Naive thymus-derived CD4-positive, alpha-beta T cell (primary cell): ENCODE results near the gene COL9A3. TPM values are rescaled to one million over a fixed set of nuclear protein-coding genes. Genes with fewer than 3 reads are reported as not detected.
A peak's percentile ranks its signal among the peaks of the same experiment; 100 is the strongest.

Experiments used
- ATAC-seq: fragments of 150-1000 bp; cut with Tn5 transposase; 2 replicates; pipeline ENCODE4 v1.10.0; 2021; ENCODE audit warnings: mild to moderate bottlenecking, moderate library complexity
- CTCF ChIA-PET: fragments of 350-600 bp; sonication (Branson Sonifier 250); formaldehyde crosslinking; loops from one replicate; lab custom pipeline; 2021; ENCODE audit warnings: antibody characterized with exemption; lab: Charles Lee
- POLR2A ChIA-PET: fragments of 350-600 bp; sonication (Branson Sonifier 250); formaldehyde crosslinking; loops from one replicate; lab custom pipeline; 2021; ENCODE audit warnings: antibody characterized with exemption, inconsistent platforms; lab: Charles Lee
- DNase-seq, 9 donors: peaks; one replicate each; pipeline versions ENCODE4 v3.0.0 to v3.0.0-alpha.2; 2020 to 2022; ENCODE audit warnings: mixed read lengths in 1 of 9
- H3K27ac ChIP-seq: one replicate; pipeline ENCODE4 v1.7.0; 2013; ENCODE audit warnings: mild to moderate bottlenecking, low read depth, low read length, moderate library complexity
- H3K27me3 ChIP-seq, 2 donors: one replicate each; pipeline ENCODE4 v1.7.0; 2013; ENCODE audit warnings: low read length in 2 of 2, mild to moderate bottlenecking in 2 of 2, moderate library complexity in 2 of 2; ENCODE audit not compliant: control insufficient read depth in 2 of 2, insufficient read depth in 2 of 2
- H3K36me3 ChIP-seq, 3 experiments: 1 replicate in 2 of 3; 2 replicates in 1 of 3; pipeline ENCODE4 v1.7.0; 2013; ENCODE audit warnings: low read length in 3 of 3, mild to moderate bottlenecking in 3 of 3, moderate library complexity in 1 of 3; ENCODE audit not compliant: insufficient read depth in 3 of 3, control insufficient read depth in 2 of 3
- H3K4me1 ChIP-seq, 2 donors: one replicate each; pipeline ENCODE4 v1.7.0; 2013; ENCODE audit warnings: low read length in 2 of 2, mild to moderate bottlenecking in 2 of 2, moderate library complexity in 1 of 2; ENCODE audit not compliant: control insufficient read depth in 2 of 2, insufficient read depth in 2 of 2
- H3K4me3 ChIP-seq: 2 replicates; pipeline ENCODE4 v1.7.0; 2013; ENCODE audit warnings: mild to moderate bottlenecking, low read length
- H3K9me3 ChIP-seq, 3 experiments: 1 replicate in 2 of 3; 2 replicates in 1 of 3; pipeline ENCODE4 v1.7.0; 2013; ENCODE audit warnings: low read length in 3 of 3; ENCODE audit not compliant: control insufficient read depth in 2 of 3
- H3K27ac Mint-ChIP-seq, 9 donors: one replicate each; pipeline ENCODE4 v1.8.0; 2020 to 2022; ENCODE audit warnings: mixed read lengths in 9 of 9, mild to moderate bottlenecking in 8 of 9, moderate library complexity in 5 of 9, inconsistent platforms in 2 of 9
- H3K27me3 Mint-ChIP-seq, 5 donors: one replicate each; pipeline ENCODE4 v1.8.0; 2021 to 2022; ENCODE audit warnings: mixed read lengths in 5 of 5, mild to moderate bottlenecking in 1 of 5
- H3K36me3 Mint-ChIP-seq, 5 donors: one replicate each; pipeline ENCODE4 v1.8.0; 2020 to 2022; ENCODE audit warnings: mixed read lengths in 5 of 5, mild to moderate bottlenecking in 3 of 5, inconsistent platforms in 1 of 5
- H3K4me1 Mint-ChIP-seq, 7 donors: one replicate each; pipeline ENCODE4 v1.8.0; 2020 to 2022; ENCODE audit warnings: mixed read lengths in 7 of 7, mild to moderate bottlenecking in 3 of 7, inconsistent platforms in 1 of 7
- H3K4me3 Mint-ChIP-seq, 10 donors: one replicate each; pipeline ENCODE4 v1.8.0; 2020 to 2022; ENCODE audit warnings: mild to moderate bottlenecking in 10 of 10, mixed read lengths in 10 of 10, moderate library complexity in 6 of 10, inconsistent platforms in 2 of 10
- H3K9me3 Mint-ChIP-seq, 11 donors: one replicate each; pipeline ENCODE4 v1.8.0; 2020 to 2022; ENCODE audit warnings: mixed read lengths in 11 of 11, mild to moderate bottlenecking in 4 of 11, inconsistent platforms in 1 of 11, moderate library complexity in 1 of 11
- intact Hi-C, 2 donors: fragments of 100-400 bp; cut with micrococcal nuclease; formaldehyde crosslinking; loops; one replicate each; pipeline ENCODE4 v1.15.1; 2023
- polyA plus RNA-seq, 2 donors: library from polyadenylated mRNA; unstranded; fragments of 300-500 nt; fragmentation: Illumina TruSeq; gene quantifications; one replicate each; pipeline ENCODE4 v1.2.3, GENCODE V29; 2021
- total RNA-seq, 6 experiments: library from RNA in 5 of 6; stranded (reverse) in 5 of 6; gene quantifications; 1 replicate in 5 of 6; 2 replicates in 1 of 6; pipeline ENCODE4 v1.2.3 and lab custom pipeline; 2021 to 2026

COL9A3 gene
- total and polyA plus RNA-seq, 7 experiments from 2014 or later: 0.32 to 0.59 TPM; not detected in 5

GRCh38 chr20:62818592-62819493 lies 2.0 kb downstream of the COL9A3 start:
- H3K27me3 Mint-ChIP-seq: peaks cover 6 to 37% (median 8%) of the 10 kb centered on the region in 5 donors
- ATAC-seq: no peak
- Histone ChIP-seq H3K27me3 (peaks cover 5 to 28% of the 10 kb centered on the region in 2 donors), H3K27ac (no peak overlapping the region), H3K4me3 (no peak overlapping the region), H3K4me1 (peaks cover 0 to 12% of the 10 kb centered on the region in 2 donors), H3K36me3 (peaks cover 0 to 2% (median 0%) of the 10 kb centered on the region in 3 experiments), H3K9me3 (no peaks in the 10 kb centered on the region)
- H3K4me3 Mint-ChIP-seq: peak overlapping the region in 1 of 10 donors; percentile 59
- no peak for DNase-seq
- H3K4me1 Mint-ChIP-seq: peaks cover 0 to 25% (median 10%) of the 10 kb centered on the region in 7 donors
- ChIA-PET POLR2A (no interaction called here), CTCF (interaction anchor here (1.3 kb wide), 1 partner anchor 11 kb away, joined by 5 read pairs; no protein-coding TSS in a partner anchor)
- intact Hi-C loops: no loop called here
- no peaks in the 10 kb centered on the region for H3K9me3 Mint-ChIP-seq
- no peak overlapping the region for H3K27ac Mint-ChIP-seq
- H3K36me3 Mint-ChIP-seq: no peaks in the 10 kb centered on the region

- H3K9me3 Mint-ChIP-seq: no peaks in the 10 kb centered on the region
- POLR2A ChIA-PET: no interaction called here
- no peak overlapping the region for H3K4me3 ChIP-seq
These were observed 2.8 kb downstream of the COL9A3 start for GRCh38 chr20:62819494-62820174.

GRCh38 chr20:62820208-62820961 lies 3.5 kb downstream of the COL9A3 start:
- POLR2A ChIA-PET: no interaction called here
- intact Hi-C loops: loop anchor here in 1 of 2 donors (5.0 kb wide), 1 partner anchor 187 kb away; the partner anchor contains the start of gene BHLHE23

More at GRCh38 chr20:62819494-62820174, 2.8 kb downstream of the COL9A3 start:
- H3K36me3 ChIP-seq: no peaks in the 10 kb centered on the region
- intact Hi-C loops: loop anchor here in 1 of 2 donors (5.0 kb wide), 1 partner anchor 188 kb away; the partner anchor contains the start of gene BHLHE23
- ATAC-seq (no peak), DNase-seq (no peak)
- H3K27ac Mint-ChIP-seq: no peak overlapping the region
- H3K36me3 Mint-ChIP-seq: no peaks in the 10 kb centered on the region
- no peaks in the 10 kb centered on the region for H3K9me3 ChIP-seq
- peaks cover 6 to 34% (median 8%) of the 10 kb centered on the region in 5 donors for H3K27me3 Mint-ChIP-seq
- peaks cover 5 to 28% of the 10 kb centered on the region in 2 donors for H3K27me3 ChIP-seq
- no peak overlapping the region for H3K4me3 Mint-ChIP-seq
- H3K4me1 Mint-ChIP-seq: peaks cover 0 to 22% (median 10%) of the 10 kb centered on the region in 7 donors
- no peak overlapping the region for H3K27ac ChIP-seq
- peaks cover 3 to 19% of the 10 kb centered on the region in 2 donors for H3K4me1 ChIP-seq
- CTCF ChIA-PET: no interaction called here

GRCh38 chr20:62820962-62821725 lies 4.3 kb downstream of the COL9A3 start:
- H3K36me3 Mint-ChIP-seq: no peaks in the 10 kb centered on the region
- intact Hi-C loops: loop anchor here in 1 of 2 donors (5.0 kb wide), 1 partner anchor 186 kb away; the partner anchor contains the start of gene BHLHE23
- H3K4me3 Mint-ChIP-seq: no peak overlapping the region
- ATAC-seq (no peak), DNase-seq (no peak)
- no peaks in the 10 kb centered on the region for H3K9me3 ChIP-seq
- peaks cover 0 to 9% (median 4%) of the 10 kb centered on the region in 7 donors for H3K4me1 Mint-ChIP-seq
- H3K27me3 Mint-ChIP-seq: peaks cover 0 to 20% (median 4%) of the 10 kb centered on the region in 5 donors
- H3K27ac Mint-ChIP-seq: no peak overlapping the region
- H3K27me3 ChIP-seq: peaks cover 0 to 21% of the 10 kb centered on the region in 2 donors
- H3K4me3 ChIP-seq: no peak overlapping the region
- H3K36me3 ChIP-seq: no peaks in the 10 kb centered on the region
- no peaks in the 10 kb centered on the region for H3K9me3 Mint-ChIP-seq
- CTCF ChIA-PET: no interaction called here
- H3K27ac ChIP-seq: no peak overlapping the region
- POLR2A ChIA-PET: no interaction called here
- peaks cover 3 to 14% of the 10 kb centered on the region in 2 donors for H3K4me1 ChIP-seq

More at GRCh38 chr20:62820208-62820961, 3.5 kb downstream of the COL9A3 start:
- H3K4me1 Mint-ChIP-seq: peaks cover 0 to 17% (median 9%) of the 10 kb centered on the region in 7 donors
- H3K4me1 ChIP-seq: peaks cover 3 to 20% of the 10 kb centered on the region in 2 donors
- H3K4me3 Mint-ChIP-seq: no peak overlapping the region
- no peak for ATAC-seq
- H3K36me3 ChIP-seq: no peaks in the 10 kb centered on the region
- peaks cover 3 to 28% of the 10 kb centered on the region in 2 donors for H3K27me3 ChIP-seq
- peaks cover 4 to 28% (median 6%) of the 10 kb centered on the region in 5 donors for H3K27me3 Mint-ChIP-seq
- peak in 1 of 9 donors; percentile 6 for DNase-seq
- no peaks in the 10 kb centered on the region for H3K9me3 Mint-ChIP-seq
- H3K27ac ChIP-seq: no peak overlapping the region
- no peak overlapping the region for H3K27ac Mint-ChIP-seq
- no peak overlapping the region for H3K4me3 ChIP-seq
- H3K9me3 ChIP-seq: no peaks in the 10 kb centered on the region
- no peaks in the 10 kb centered on the region for H3K36me3 Mint-ChIP-seq
- CTCF ChIA-PET: no interaction called here

- Mint-ChIP-seq H3K27me3 (peaks cover 0 to 16% (median 4%) of the 10 kb centered on the region in 5 donors), H3K4me3 (no peak overlapping the region), H3K27ac (no peak overlapping the region), H3K9me3 (no peaks in the 10 kb centered on the region), H3K4me1 (peaks cover 0 to 6% (median 2%) of the 10 kb centered on the region in 7 donors), H3K36me3 (no peaks in the 10 kb centered on the region)
- CTCF ChIA-PET: interaction anchor here (1.4 kb wide), 1 partner anchor 187 kb away, joined by 4 read pairs; no protein-coding TSS in a partner anchor
- intact Hi-C loops: loop anchor here in 1 of 2 donors (5.0 kb wide), 1 partner anchor 186 kb away; the partner anchor contains the start of gene BHLHE23
- H3K27me3 ChIP-seq: peaks cover 0 to 17% of the 10 kb centered on the region in 2 donors
- peaks cover 3 to 8% of the 10 kb centered on the region in 2 donors for H3K4me1 ChIP-seq
- DNase-seq (no peak), ATAC-seq (no peak)
- no peak overlapping the region for H3K4me3 ChIP-seq
- no peaks in the 10 kb centered on the region for H3K36me3 ChIP-seq
- POLR2A ChIA-PET: no interaction called here
- H3K9me3 ChIP-seq: no peaks in the 10 kb centered on the region
- H3K27ac ChIP-seq: no peak overlapping the region
These were observed 4.9 kb downstream of the COL9A3 start for GRCh38 chr20:62821726-62822210.
